ENCODE data around the gene SFMBT1. TPM values are rescaled to one million over a fixed set of nuclear protein-coding genes. Genes with fewer than 3 reads are reported as not detected.

Gene SFMBT1
- total RNA-seq, 1 donor from 2014 or later = 17.3 TPM

- intact Hi-C loops (cut with DNase I) = no loop called here
- Histone ChIP-seq H3K36me3 (no peaks in the 10 kb centered on the region), H3K4me3 (peak within 1 kb of the TSS; percentile 82), H3K27ac (peak within 1 kb of the TSS; percentile 76), H3K9me3 (no peaks in the 10 kb centered on the region), H3K27me3 (ENCODE audit: low read depth) (no peaks in the 10 kb centered on the region), H3K4me1 (peaks cover 48% of the 10 kb centered on the region)
- TF ChIP-seq CTCF (IDR thresholded peaks at IDR 0.05) = no peak
- ATAC-seq = peak; percentile 98 to 99
- DNase-seq = peak; percentile 95
Observed at GRCh38 chr3:52897130-52898122, 148.4 kb downstream of the SFMBT1 start, which contains the start of gene STIMATE. TSS of gene STIMATE (minus strand) at chr3:52897548. CDS start at chr3:52897450, 98 bp downstream.

GRCh38 chr3:52896613-52897012 is 149.3 kb downstream of the SFMBT1 start:
- no peaks in the 10 kb centered on the region for H3K27me3 ChIP-seq (ENCODE audit: low read depth)
- DNase-seq = no peak
- intact Hi-C loops (cut with DNase I) = no loop called here
- H3K9me3 ChIP-seq = no peaks in the 10 kb centered on the region
- no peaks in the 10 kb centered on the region for H3K36me3 ChIP-seq
- peak; percentile 17 to 29 for ATAC-seq
- TF ChIP-seq CTCF (IDR thresholded peaks at IDR 0.05) = no peak
- H3K27ac ChIP-seq = peak overlapping the region; percentile 76
- H3K4me3 ChIP-seq = peak overlapping the region; percentile 82
- peaks cover 56% of the 10 kb centered on the region for H3K4me1 ChIP-seq

- H3K4me1 ChIP-seq = peaks cover 61% of the 10 kb centered on the region
- intact Hi-C loops (cut with DNase I) = no loop called here
Observed at GRCh38 chr3:52896151-52896550, 149.7 kb downstream of the SFMBT1 start.

GRCh38 chr3:52895418-52895817 is 150.5 kb downstream of the SFMBT1 start:
- H3K4me1 ChIP-seq = peaks cover 68% of the 10 kb centered on the region
- intact Hi-C loops (cut with DNase I) = no loop called here
- H3K27ac ChIP-seq = no peak overlapping the region

More at GRCh38 chr3:52896151-52896550, 149.7 kb downstream of the SFMBT1 start:
- Histone ChIP-seq H3K9me3 (no peaks in the 10 kb centered on the region), H3K27ac (no peak overlapping the region), H3K4me3 (peak overlapping the region; percentile 82), H3K36me3 (no peaks in the 10 kb centered on the region), H3K27me3 (ENCODE audit: low read depth) (no peaks in the 10 kb centered on the region)
- ATAC-seq (no peak), DNase-seq (no peak)
- no peak for TF ChIP-seq CTCF (IDR thresholded peaks at IDR 0.05)

GRCh38 chr3:52894756-52895155 is 151.1 kb downstream of the SFMBT1 start:
- Histone ChIP-seq H3K27ac (no peak overlapping the region), H3K27me3 (ENCODE audit: low read depth) (no peaks in the 10 kb centered on the region), H3K9me3 (no peaks in the 10 kb centered on the region), H3K4me3 (no peak overlapping the region), H3K36me3 (no peaks in the 10 kb centered on the region), H3K4me1 (peaks cover 74% of the 10 kb centered on the region)
- intact Hi-C loops (cut with DNase I) = no loop called here
- no peak for TF ChIP-seq CTCF (IDR thresholded peaks at IDR 0.05)
- DNase-seq = no peak
- no peak for ATAC-seq

More at GRCh38 chr3:52895418-52895817, 150.5 kb downstream of the SFMBT1 start:
- H3K27me3 ChIP-seq (ENCODE audit: low read depth) = no peaks in the 10 kb centered on the region
- H3K36me3 ChIP-seq = no peaks in the 10 kb centered on the region
- H3K4me3 ChIP-seq = no peak overlapping the region
- no peak for TF ChIP-seq CTCF (IDR thresholded peaks at IDR 0.05)
- ATAC-seq = no peak
- H3K9me3 ChIP-seq = no peaks in the 10 kb centered on the region
- no peak for DNase-seq

All from lower lobe of right lung (tissue), 2 donors.